Hematopoietic multipotent progenitor cell treated with erythropoietin and hydrocortisone succinate and interleukin-3 and kit ligand, for 15 days (in vitro differentiated cells): ENCODE results near the gene ZBTB32.
"Not testable (repeated sequence)": the region's sequence is repeated elsewhere in the genome, so short reads cannot be mapped to it uniquely, and the experiment has no call there.

ENCODE experiments used
- DNase-seq: peaks from one replicate; pipeline ENCODE4 v3.0.0-alpha.2; 2015; ENCODE audit warnings: low spot score

The ZBTB32 gene

DNA sequence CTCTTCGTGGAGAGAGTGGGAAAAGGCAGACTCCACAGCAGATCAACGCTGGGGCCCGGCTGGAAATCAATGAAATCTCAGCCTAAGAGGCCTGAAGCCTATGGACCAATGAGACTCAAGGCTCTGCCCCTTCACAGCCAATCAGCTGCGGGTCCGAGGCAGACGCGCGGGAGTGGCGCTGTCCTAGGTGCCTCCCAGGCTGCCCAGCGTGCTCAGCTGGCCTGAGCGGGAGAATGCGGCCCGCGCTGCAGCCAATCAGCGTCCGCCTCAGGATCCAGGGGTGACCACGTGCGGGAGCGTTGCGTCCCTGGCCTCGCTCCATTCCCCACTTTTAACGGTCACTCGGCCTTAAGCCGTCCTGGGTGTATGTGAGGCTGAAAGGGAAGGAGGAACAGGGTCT is at the start of gene ZBTB32:
TSS of gene ZBTB32 (plus strand) at position 341 of the 400 bp plus-strand sequence. CDS start 10,069 bp downstream, outside the sequence.
- DNase-seq, result no peak

- DNase-seq, result not testable (repeated sequence)
Observed at GRCh38 chr19:35654828-35655227, 49.5 kb upstream of the ZBTB32 start.

GRCh38 chr19:35655600-35655999 is 48.8 kb upstream of the ZBTB32 start:
- no peak for DNase-seq

DNA sequence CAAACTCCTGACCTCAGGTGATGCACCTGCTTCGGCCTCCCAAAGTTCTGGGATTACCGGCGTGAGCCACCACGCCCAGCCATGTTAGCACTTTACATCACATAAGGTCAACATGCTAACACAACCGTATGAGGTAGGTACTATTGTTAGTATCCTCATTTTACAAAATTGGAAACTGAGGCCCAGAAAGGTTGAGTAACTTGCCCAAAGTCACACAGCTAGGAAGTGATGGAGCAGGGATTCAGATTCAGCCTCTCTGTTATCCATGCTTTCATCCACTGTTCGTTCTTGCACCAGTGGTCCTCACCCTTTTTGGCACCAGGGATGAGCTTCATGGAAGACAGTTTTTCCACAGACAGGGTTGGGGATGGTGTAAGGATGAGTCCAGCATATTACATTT is 47.7 kb upstream of the ZBTB32 start:
- DNase-seq, result no peak

- no peak for DNase-seq
Observed at GRCh38 chr19:35657904-35658700, 46.3 kb upstream of the ZBTB32 start.

- DNase-seq, result no peak
Observed at GRCh38 chr19:35661995-35662340, 42.4 kb upstream of the ZBTB32 start.

- DNase-seq, result no peak
Observed at GRCh38 chr19:35663981-35664380, 40.4 kb upstream of the ZBTB32 start.

DNA sequence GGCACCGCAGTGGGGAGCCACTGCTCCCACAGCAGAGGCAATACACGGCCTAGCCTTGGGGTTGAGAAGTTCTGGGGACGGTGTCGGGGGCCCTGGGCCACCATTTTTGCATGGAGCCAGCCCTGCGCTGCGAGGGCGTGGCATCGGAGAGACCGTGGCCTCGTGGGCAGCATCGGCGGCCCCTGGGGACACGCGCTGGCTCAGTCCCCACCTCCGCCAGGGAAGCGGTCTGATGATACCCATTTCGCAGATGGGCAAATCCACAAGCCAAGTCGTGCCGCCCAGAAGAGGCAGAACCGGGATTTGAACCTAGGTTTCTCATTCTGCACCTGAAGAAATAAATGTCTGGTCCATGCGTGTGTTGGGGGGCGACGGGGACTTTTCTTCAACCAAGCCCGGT is 39.2 kb upstream of the ZBTB32 start:
- no peak for DNase-seq

DNA sequence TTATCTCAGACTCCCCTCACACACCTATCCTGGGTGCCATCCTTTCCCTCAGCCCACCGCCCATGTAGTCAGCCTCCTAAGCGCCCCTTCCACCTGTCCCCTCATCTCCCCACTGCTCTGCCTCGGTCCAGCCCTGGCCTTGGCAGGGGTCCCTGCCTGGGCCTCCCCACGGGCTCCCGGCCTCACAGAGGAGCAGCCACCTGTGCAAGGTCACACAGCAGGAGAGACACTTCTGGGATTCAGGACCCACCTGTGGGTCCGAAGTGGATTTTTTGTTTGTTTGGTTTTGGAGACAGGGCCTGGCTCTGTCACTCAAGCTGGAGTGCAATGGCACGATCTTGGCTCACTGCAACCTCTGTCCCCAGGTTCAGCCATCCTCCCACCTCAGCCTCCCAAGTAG is 38.8 kb upstream of the ZBTB32 start:
- DNase-seq, result no peak

- DNase-seq, result no peak
Observed at GRCh38 chr19:35666251-35666913, 38.0 kb upstream of the ZBTB32 start, which contains the start of gene UPK1A. TSS of gene UPK1A (plus strand) at chr19:35666517. CDS start at chr19:35666813, 296 bp downstream.

DNA sequence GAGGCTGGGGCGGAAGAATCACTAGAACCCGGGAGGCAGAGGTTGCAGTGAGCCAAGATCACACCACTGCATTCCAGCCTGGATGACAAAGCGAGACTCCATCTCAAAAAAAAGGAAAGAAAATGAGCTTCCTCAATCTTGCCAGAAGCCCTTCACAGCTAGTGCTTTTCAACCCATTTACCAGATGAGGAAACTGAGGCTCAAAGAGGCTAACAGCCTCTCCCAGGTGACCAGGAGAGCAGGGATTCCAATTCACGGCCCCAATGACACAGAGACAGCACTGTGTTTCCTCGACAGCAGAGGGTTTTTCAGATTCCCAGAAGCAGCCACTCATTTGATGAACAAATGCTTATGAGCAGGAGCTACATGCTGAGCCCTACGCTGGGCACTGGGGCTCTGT is 34.8 kb upstream of the ZBTB32 start:
- DNase-seq, result no peak

- no peak for DNase-seq
Observed at GRCh38 chr19:35669974-35670373, 34.4 kb upstream of the ZBTB32 start.

- DNase-seq, result no peak
Observed at GRCh38 chr19:35670686-35671085, 33.7 kb upstream of the ZBTB32 start.

DNA sequence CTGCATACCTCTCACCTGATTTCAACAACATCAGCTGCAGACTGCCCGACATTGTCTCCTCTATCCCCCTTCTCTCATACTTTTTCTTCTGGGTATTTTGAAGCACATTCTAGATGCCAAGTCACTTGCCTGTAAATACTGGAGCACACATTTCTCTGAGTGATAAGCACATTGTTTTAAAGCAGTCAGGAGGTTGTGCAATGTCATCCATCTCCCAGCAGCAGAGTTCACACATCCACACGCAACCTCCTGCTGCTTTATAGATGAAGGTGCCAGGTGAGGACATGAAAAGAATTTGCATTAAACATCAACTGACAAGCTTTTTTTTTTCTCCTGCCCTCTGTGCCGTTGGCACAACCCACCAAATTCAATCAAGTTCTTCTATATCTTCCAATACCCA is 32.5 kb upstream of the ZBTB32 start:
- DNase-seq, result peak; percentile 58

- DNase-seq, result peak; percentile 31
Observed at GRCh38 chr19:35673121-35673804, 31.1 kb upstream of the ZBTB32 start.

DNA sequence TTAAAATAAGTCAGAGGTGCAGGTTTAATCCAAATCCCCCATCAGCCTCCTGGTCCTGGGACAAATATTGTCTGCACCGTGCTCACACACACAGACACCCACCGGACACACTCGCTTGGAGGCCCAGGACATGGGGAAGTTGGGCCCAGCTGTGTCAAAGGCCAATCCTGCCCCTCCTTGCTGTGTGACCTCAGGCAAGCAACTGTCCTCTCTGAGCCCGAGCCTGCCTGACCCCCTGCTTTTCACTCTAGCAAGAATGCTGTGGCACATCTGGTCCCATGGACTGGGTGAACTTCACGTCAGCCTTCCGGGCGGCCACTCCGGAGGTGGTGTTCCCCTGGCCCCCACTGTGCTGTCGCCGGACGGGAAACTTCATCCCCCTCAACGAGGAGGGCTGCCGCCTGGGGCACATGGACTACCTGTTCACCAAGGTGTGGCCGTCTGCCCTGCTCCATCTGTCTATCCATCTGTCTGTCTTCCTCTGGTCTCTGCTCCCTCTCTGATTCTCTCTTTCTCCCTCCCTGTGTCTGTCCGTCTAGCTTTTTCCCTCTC is 28.7 kb upstream of the ZBTB32 start:
- DNase-seq, result no peak

DNA sequence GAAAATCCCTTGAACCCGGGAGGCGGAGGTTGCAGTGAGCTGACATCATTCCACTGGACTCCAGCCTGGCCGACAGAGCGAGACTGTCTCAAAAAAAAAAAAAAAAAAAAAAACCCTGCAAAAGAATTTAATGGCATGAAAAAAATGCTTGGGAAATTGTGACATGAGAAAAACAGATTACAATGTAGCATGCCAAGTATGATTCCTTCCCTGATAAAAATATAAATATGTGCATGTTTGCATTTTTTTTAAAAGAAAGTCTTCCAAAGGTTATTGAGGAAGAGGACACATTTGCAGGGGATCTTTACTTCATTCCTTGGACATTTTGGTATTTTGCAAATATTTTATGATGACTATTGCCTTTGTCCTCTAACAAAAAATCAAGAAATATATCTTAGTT is 14.5 kb upstream of the ZBTB32 start:
- DNase-seq, result no peak

- not testable (repeated sequence) for DNase-seq
Observed at GRCh38 chr19:35691106-35691505, 13.3 kb upstream of the ZBTB32 start.

DNA sequence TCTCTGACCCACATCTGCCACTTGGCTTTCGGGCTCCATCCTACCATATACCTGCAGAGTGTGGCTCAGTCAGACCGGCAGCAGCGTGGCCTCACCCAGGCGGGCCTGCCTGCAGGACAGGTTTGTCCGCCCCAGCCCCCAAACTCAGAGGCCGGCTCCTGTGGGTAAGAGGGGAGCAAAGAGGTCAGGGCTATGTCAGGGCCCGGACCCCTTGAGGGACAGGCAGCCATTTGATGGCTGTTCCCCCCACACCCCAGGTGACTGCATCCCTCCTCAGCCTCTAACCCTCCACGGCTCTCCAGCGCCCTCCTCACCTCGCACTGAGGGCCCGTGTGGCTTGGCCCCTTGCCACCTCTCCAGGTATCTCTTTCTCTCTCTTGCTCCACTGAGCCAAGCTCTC is 12.3 kb upstream of the ZBTB32 start:
- DNase-seq, result no peak

DNA sequence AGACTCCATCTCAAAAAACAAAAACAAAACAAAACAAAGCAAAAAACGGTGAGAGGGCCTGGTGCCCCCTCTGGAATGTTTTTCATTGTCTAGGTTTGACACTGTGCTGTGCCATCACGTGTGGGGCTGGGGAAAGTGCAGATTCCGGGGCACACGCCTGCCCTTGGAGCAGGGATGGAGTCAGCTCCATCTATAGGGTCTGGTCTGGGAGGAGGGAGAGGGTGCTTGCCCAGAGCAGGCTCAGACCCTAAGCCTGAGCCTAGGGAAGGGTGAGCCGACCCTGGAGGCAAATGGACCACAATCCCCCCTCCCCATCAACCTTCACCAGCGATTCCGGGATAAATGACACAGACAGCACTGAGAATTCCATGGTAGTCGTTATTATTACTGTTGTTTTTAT is 10.9 kb upstream of the ZBTB32 start:
- no peak for DNase-seq

GRCh38 chr19:35693835-35694599 is 10.3 kb upstream of the ZBTB32 start:
- peak; percentile 92 for DNase-seq

GRCh38 chr19:35695895-35696422 is 8.4 kb upstream of the ZBTB32 start:
- DNase-seq, result no peak
